ENCODE results near the gene UTS2B.

UTS2B gene

GRCh38 chr3:191372122-191372521 is 41.8 kb upstream of the UTS2B start:
- no peak overlapping the region for H3K4me3 ChIP-seq (ENCODE audit: low read depth, low read length)
- TF ChIP-seq CTCF (IDR thresholded peaks at IDR 0.05; ENCODE audit: low read depth, low read length), result no peak

GRCh38 chr3:191369616-191370010 is 39.3 kb upstream of the UTS2B start:
- H3K4me3 ChIP-seq (ENCODE audit: low read depth, low read length), result no peak overlapping the region
- no peak for TF ChIP-seq CTCF (IDR thresholded peaks at IDR 0.05; ENCODE audit: low read depth, low read length)

GRCh38 chr3:191368755-191369615 is 38.7 kb upstream of the UTS2B start:
- H3K4me3 ChIP-seq (ENCODE audit: low read depth, low read length), result no peak overlapping the region
- TF ChIP-seq CTCF (IDR thresholded peaks at IDR 0.05; ENCODE audit: low read depth, low read length), result no peak

DNA sequence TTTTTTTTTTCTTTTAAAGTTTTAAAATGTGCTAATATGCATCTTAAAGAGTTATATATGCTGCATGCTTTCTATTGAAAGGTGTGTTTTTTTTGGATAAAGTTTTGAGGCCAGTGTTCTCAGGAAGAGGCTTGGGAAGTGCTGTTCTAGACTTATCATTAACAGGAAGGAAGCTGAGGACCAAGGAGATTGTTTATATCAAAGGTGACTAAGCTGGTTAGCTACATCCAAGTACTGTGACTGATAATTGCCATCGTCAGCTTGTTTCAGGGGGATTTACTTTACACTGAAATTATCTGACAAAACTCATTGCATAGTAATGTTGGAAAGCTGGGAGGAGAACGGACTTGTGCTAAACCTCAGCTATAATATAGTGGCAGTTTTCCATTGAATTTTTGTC is 36.3 kb upstream of the UTS2B start:
- no peak overlapping the region for H3K4me3 ChIP-seq (ENCODE audit: low read depth, low read length)
- TF ChIP-seq CTCF (IDR thresholded peaks at IDR 0.05; ENCODE audit: low read depth, low read length), result no peak

GRCh38 chr3:191363221-191363620 is 32.9 kb upstream of the UTS2B start:
- no peak for TF ChIP-seq CTCF (IDR thresholded peaks at IDR 0.05; ENCODE audit: low read depth, low read length)

DNA sequence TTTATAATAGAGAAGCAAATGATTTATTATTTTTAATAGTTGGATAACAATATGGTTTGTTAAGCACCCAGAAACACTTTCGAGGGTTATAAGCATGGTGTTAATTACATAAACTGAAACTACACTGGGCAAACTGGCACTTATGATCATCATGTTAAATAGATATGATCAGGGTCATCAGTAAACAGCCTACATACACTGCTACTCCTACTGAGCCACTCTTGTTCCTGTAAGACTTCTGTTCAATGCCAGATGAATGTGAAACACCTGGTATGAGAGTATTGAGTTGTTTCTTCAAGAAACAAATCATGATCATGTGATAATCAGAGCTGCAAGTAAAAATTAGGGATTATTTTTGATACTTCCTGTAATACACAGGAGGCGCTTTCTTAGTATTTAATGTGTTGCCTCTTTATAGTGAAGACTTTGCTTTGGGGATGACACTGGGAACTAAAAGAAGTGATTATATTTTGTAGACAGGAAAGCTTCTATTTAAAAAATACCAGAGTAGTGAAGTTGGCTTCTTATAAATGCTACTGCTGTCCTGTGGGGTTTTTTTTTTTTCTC is 32.3 kb upstream of the UTS2B start:
- TF ChIP-seq CTCF (IDR thresholded peaks at IDR 0.05; ENCODE audit: low read depth, low read length), result no peak

More at GRCh38 chr3:191363221-191363620, 32.9 kb upstream of the UTS2B start:
- no peak overlapping the region for H3K4me3 ChIP-seq (ENCODE audit: low read depth, low read length)

DNA sequence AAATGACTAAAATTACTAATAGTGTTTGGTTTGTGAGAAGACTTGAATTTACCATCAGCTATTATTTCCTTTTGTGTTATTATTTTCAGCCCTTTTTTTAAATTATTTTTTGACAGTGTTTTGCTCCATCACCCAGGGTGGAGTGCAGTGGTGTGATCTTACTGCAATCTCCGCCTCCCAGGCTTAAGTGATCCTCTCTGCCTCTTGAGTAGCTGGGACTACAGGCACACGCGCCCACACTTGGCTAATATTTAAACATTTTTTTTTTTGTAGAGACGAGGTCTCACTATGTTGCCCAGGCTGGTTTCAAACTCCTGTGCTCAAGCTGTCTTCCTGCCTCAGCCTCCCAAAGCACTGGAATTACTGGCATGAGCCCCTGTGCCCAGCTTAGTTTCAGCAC is 31.7 kb upstream of the UTS2B start:
- no peak for TF ChIP-seq CTCF (IDR thresholded peaks at IDR 0.05; ENCODE audit: low read depth, low read length)
- H3K4me3 ChIP-seq (ENCODE audit: low read depth, low read length), result no peak overlapping the region

More for the DNA sequence above, 32.3 kb upstream of the UTS2B start:
- H3K4me3 ChIP-seq (ENCODE audit: low read depth, low read length), result no peak overlapping the region
